IPS DF 4.7 (cell line): ENCODE results near the gene CLDN34.

Experiments
- DNase-seq: peaks from one replicate; pipeline ENCODE4 v3.0.0-alpha.2; 2013; ENCODE audit warnings: low spot score; ENCODE audit errors: extremely low read depth

Gene CLDN34

GRCh38 chrX:10015723-10016518, 48.8 kb downstream of the CLDN34 start:
- DNase-seq, result no peak

DNA sequence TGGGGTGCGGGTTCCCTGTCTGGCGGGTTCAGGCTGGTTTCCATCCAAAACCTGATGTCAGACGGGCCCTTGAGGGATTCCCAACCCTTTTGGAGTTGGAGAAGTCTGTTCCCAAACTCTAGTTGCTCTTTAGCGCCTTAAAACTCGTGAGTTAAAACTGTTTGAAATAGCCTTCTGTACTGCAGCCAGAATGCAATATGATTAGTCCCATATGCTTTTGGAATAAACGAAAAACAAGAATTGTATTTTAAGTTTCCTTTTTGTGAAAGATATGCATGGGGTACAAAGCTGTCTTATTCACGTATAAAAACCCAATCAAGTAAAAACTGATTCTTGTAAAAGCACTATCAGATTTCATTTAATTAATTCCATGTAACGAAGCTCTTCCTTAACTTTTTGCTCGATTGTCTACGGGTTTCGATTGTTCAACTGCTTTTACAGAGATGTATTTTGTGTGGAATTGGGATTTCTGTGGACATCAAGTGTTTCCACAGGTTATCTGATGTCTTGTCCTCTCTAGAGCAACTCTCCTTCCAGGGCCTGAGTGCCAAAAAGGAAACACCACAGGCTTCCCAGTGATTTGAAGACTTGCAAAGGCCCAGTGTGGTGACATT, 49.5 kb downstream of the CLDN34 start:
- DNase-seq, result no peak

- DNase-seq, result no peak
Measured at GRCh38 chrX:10017872-10018271, 50.7 kb downstream of the CLDN34 start.
